ENCODE measurements around the gene CRACR2A. TPM values are rescaled to one million over a fixed set of nuclear protein-coding genes. Genes with fewer than 3 reads are reported as not detected.

Gene CRACR2A
- total and polyA plus RNA-seq, 10 of the 15 experiments (the other 5 are each of a cell fraction or from before 2014, with no cell fraction given) = 2.1 to 18.0 (median 13.2) TPM

DNA sequence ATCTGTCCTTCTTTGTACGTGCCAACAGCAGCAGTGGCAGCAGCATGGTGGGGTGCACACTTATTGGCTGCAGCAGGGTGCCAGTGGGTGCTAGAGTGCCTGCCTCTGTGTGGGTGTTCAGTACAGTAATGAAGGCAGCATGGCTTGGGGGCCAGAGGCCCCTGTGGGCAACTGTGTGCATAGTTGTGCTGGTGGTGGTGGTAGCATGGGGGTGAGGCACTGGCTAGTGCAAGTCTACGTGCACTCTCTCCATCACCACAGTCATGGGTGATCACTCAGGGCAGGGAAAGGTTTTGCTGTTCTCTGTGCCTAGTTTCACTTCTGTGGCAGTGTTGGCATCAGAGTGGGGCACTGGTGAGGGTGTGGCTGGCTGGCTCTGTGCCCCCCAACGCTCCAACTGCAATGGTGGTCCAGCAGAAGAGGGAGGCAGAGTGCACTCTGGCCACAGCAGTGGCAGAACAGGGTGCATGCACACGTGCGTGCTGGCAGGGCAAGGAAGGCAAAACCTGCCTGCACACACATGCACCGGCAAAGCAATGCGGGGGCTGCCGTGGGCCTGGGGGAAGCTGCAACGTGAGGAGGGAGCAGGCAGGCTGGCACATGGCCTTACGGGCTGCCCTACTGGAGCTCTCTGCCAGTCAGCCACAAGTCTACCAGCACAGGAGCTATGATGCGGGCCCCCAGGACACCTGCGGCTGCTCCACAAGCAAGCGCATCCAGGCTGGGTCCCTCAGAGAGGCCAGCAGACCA, 60.1 kb downstream of the CRACR2A start (continued):
- TF ChIP-seq MYC (IDR thresholded peaks at IDR 0.05; ENCODE audit: insufficient read depth, insufficient read length, insufficient replicate concordance, low read length, severe bottlenecking) (no peak), ZNF274 (IDR thresholded peaks at IDR 0.05; ENCODE audit: insufficient read depth, insufficient read length) (no peak), NFYA (IDR thresholded peaks at IDR 0.05; ENCODE audit: borderline replicate concordance, low read depth, low read length) (no peak), SREBF2 (IDR thresholded peaks at IDR 0.05; ENCODE audit: low read length) (no peak), ZBED1 (IDR thresholded peaks at IDR 0.05; ENCODE audit: borderline replicate concordance) (no peak), RAD51 (IDR thresholded peaks at IDR 0.05) (no peak)

DNA sequence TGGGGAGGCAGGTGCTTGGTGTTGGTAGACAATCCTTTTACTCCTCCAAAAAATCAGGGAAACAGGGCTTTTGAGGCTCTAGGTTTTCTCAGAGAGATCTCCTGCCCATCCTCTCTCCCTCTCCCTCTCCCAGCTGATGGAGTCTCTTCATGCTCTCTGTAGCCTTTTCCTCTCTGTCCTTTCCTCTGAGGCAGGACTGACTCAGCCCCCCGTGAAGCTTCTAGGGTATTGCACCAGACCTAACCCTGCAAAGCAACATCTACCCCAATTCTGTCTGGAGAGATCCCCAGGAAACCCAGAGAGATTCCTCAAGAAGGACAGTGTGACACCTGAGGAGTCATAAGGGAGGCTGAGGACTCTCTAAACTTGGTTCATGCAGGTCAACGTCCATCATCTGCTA, 66.4 kb downstream of the CRACR2A start:
- ChIA-PET CTCF (no interaction called here), POLR2A (no interaction called here), SMC1A (ENCODE audit: uncharacterized antibody, unreplicated experiment) (no interaction called here), RAD21 (ENCODE audit: unreplicated experiment) (no interaction called here)
- 73% methylated on average over 2 of the region's 2 CpGs for whole genome bisulfite sequencing (ENCODE audit: insufficient coverage, insufficient replicate concordance, low lambda C conversion rate, missing lambda C conversion rate)
- H3K9me3 ChIP-seq (replicated peaks; ENCODE audit: control insufficient read depth, insufficient read depth, low read length) = no peaks in the 10 kb centered on the region; the same call in 2 of the 3 replicates
- no peak overlapping the region for H3K9ac ChIP-seq (ENCODE audit: control insufficient read depth, insufficient read depth, low read length)
- no peaks in the 10 kb centered on the region for H3K27me3 ChIP-seq (replicated peaks in 1 of 2; ENCODE audit: control insufficient read depth in 2 of 2, insufficient read depth in 2 of 2, low read length in 1 of 2)
- BruUV-seq (replicated peaks) = no TSS peak
- no peak overlapping the region for H3K27ac ChIP-seq (ENCODE audit: control insufficient read depth, insufficient read depth)
- H3K79me2 ChIP-seq (ENCODE audit: control insufficient read depth, insufficient read depth, low read length) = no peaks in the 10 kb centered on the region
- ATAC-seq (no peak), DNase-seq (ENCODE audit: low read depth, low spot score) (no peak), FAIRE-seq (no peak)
- H2AFZ ChIP-seq (ENCODE audit: control insufficient read depth, low read depth, low read length) = no peak overlapping the region
- H3K4me1 ChIP-seq (ENCODE audit: control insufficient read depth, insufficient read depth, low read length) = no peaks in the 10 kb centered on the region
- no peak overlapping the region for H3K4me2 ChIP-seq (ENCODE audit: control insufficient read depth, insufficient read depth)
- intact Hi-C loops (cut with micrococcal nuclease; ENCODE audit: unreplicated experiment) (no loop called here), in situ Hi-C loops (cut with MboI) (no loop called here)
- no peak overlapping the region for H3K4me3 ChIP-seq
- H3K36me3 ChIP-seq (ENCODE audit: control insufficient read depth in 2 of 2, insufficient read depth in 2 of 2, low read length in 1 of 2) = no peaks in the 10 kb centered on the region; a peak in 1 of 4 replicates
- no peaks in the 10 kb centered on the region; the same call in 1 of the 2 replicates for H4K20me1 ChIP-seq (ENCODE audit: control insufficient read depth, insufficient read depth)
- TF ChIP-seq SIN3A (IDR thresholded peaks at IDR 0.05; ENCODE audit: low read depth, low read length) (no peak), NRF1 (conservative IDR thresholded peaks at IDR 0.05; ENCODE audit: low read depth, low read length) (no peak), RFX5 (IDR thresholded peaks at IDR 0.05; ENCODE audit: low read depth, low read length) (no peak), EP300 (IDR thresholded peaks at IDR 0.05; ENCODE audit: borderline replicate concordance in 1 of 2, control insufficient read depth in 1 of 2, low read depth in 2 of 2, low read length in 2 of 2) (no peak), RBBP5 (conservative IDR thresholded peaks at IDR 0.05) (no peak), MEF2A (IDR thresholded peaks at IDR 0.05; ENCODE audit: insufficient read depth, low read depth, low read length) (no peak), ZNF207 (IDR thresholded peaks at IDR 0.05; ENCODE audit: borderline replicate concordance) (no peak), MTA2 (IDR thresholded peaks at IDR 0.05; ENCODE audit: low read depth) (no peak)
- TF ChIP-seq, protein P1, sequence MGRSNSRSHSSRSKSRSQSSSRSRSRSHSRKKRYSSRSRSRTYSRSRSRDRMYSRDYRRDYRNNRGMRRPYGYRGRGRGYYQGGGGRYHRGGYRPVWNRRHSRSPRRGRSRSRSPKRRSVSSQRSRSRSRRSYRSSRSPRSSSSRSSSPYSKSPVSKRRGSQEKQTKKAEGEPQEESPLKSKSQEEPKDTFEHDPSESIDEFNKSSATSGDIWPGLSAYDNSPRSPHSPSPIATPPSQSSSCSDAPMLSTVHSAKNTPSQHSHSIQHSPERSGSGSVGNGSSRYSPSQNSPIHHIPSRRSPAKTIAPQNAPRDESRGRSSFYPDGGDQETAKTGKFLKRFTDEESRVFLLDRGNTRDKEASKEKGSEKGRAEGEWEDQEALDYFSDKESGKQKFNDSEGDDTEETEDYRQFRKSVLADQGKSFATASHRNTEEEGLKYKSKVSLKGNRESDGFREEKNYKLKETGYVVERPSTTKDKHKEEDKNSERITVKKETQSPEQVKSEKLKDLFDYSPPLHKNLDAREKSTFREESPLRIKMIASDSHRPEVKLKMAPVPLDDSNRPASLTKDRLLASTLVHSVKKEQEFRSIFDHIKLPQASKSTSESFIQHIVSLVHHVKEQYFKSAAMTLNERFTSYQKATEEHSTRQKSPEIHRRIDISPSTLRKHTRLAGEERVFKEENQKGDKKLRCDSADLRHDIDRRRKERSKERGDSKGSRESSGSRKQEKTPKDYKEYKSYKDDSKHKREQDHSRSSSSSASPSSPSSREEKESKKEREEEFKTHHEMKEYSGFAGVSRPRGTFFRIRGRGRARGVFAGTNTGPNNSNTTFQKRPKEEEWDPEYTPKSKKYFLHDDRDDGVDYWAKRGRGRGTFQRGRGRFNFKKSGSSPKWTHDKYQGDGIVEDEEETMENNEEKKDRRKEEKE (IDR thresholded peaks at IDR 0.05) = no peak
- TF ChIP-seq, protein P2, sequence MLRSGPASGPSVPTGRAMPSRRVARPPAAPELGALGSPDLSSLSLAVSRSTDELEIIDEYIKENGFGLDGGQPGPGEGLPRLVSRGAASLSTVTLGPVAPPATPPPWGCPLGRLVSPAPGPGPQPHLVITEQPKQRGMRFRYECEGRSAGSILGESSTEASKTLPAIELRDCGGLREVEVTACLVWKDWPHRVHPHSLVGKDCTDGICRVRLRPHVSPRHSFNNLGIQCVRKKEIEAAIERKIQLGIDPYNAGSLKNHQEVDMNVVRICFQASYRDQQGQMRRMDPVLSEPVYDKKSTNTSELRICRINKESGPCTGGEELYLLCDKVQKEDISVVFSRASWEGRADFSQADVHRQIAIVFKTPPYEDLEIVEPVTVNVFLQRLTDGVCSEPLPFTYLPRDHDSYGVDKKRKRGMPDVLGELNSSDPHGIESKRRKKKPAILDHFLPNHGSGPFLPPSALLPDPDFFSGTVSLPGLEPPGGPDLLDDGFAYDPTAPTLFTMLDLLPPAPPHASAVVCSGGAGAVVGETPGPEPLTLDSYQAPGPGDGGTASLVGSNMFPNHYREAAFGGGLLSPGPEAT (IDR thresholded peaks at IDR 0.05; ENCODE audit: low read depth) = no peak
- TF ChIP-seq, protein P3, sequence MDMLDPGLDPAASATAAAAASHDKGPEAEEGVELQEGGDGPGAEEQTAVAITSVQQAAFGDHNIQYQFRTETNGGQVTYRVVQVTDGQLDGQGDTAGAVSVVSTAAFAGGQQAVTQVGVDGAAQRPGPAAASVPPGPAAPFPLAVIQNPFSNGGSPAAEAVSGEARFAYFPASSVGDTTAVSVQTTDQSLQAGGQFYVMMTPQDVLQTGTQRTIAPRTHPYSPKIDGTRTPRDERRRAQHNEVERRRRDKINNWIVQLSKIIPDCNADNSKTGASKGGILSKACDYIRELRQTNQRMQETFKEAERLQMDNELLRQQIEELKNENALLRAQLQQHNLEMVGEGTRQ (IDR thresholded peaks at IDR 0.05; ENCODE audit: borderline replicate concordance, low read depth, low read length) = no peak

All from GM12878 (cell line).